GM12872 (cell line): ENCODE measurements around the gene SLC25A42.

Experiments used
- TF ChIP-seq, protein P1 (sequence below): IDR thresholded peaks from 3 replicates; pipeline ENCODE4 v1.5.1; 2011; ENCODE audit warnings: low read depth, mild to moderate bottlenecking, low read length, moderate library complexity; ENCODE audit not compliant: insufficient read depth

SLC25A42 gene

DNA sequence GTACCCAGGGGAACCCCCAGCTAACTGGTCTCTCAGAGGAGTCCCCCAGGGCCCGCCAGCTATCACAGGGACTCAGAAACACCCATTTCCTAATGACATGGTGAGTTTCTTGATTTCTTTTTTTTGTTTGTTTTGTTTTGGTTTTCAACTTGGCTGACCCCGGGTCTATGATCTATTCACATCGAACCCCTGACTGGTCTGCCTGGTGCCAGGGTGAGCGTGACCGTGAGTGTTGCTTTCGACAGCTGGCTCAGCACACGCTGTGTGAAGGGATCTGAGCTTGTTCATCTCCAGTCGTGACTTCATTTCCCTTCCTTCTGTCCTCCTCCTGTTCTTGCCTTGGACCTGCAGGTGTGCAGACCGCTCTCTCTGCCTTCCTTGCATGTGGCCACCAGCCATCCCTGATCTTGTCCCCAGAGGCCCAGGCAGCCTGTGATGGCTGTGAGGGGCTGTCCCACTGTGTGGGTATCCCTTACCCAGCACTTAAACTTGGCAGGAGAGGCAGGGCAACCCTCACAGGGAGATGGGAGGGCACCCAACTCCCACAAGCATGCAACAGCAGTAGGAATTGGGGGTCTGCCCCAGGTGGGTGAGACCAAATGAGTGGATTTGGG, 48.3 kb downstream of the SLC25A42 start:
- TF ChIP-seq, protein P1, sequence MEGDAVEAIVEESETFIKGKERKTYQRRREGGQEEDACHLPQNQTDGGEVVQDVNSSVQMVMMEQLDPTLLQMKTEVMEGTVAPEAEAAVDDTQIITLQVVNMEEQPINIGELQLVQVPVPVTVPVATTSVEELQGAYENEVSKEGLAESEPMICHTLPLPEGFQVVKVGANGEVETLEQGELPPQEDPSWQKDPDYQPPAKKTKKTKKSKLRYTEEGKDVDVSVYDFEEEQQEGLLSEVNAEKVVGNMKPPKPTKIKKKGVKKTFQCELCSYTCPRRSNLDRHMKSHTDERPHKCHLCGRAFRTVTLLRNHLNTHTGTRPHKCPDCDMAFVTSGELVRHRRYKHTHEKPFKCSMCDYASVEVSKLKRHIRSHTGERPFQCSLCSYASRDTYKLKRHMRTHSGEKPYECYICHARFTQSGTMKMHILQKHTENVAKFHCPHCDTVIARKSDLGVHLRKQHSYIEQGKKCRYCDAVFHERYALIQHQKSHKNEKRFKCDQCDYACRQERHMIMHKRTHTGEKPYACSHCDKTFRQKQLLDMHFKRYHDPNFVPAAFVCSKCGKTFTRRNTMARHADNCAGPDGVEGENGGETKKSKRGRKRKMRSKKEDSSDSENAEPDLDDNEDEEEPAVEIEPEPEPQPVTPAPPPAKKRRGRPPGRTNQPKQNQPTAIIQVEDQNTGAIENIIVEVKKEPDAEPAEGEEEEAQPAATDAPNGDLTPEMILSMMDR, result no peak

DNA sequence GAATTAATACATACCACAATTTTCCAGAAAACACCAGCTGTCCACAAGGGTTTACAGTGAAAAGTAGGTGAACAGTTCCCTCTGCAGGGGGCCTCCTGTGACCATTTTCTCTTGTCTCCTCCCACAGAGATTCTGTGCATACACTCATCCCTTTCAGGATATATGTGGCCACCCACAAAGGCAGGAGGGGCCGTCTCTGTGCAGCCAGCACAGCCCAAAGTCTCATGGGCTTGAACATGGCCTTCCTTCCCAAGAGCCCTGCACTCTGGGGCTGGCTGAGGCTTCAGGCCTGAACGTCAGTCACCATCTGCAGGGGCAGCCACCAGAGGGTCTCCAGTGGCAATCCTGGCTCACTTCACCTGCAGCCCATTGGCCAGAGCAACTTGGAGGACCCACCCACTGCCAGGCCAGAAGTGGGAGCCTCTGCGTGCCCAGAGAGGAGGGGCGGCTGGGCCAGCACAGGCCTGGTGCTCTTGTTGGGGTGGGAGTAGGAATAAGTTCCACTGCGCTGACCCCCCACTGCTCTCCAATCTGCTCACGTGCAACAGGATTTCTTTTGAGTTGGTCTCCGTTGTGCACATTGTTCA, 49.3 kb downstream of the SLC25A42 start:
- TF ChIP-seq, protein P1, result no peak

DNA sequence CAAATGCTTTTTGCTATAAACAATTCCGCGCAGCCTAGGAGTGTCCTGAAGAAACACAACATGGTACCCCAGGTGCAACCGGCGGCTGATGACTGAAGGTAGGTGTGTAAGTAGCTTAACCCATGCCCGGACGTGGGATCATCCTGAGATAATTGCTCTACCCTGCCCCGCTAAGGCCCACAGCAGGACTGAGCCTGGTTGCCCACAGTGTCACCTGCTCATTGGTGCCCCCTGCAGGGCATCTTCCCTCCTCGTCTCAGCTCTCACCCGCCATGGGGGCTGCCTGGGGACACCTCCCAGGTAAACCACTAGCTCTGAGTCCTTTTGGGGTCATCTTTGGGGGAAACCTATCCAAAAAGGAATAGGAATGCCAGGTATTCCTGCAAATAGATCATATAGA, 52.2 kb downstream of the SLC25A42 start:
- TF ChIP-seq, protein P1, result peak; percentile 91

DNA sequence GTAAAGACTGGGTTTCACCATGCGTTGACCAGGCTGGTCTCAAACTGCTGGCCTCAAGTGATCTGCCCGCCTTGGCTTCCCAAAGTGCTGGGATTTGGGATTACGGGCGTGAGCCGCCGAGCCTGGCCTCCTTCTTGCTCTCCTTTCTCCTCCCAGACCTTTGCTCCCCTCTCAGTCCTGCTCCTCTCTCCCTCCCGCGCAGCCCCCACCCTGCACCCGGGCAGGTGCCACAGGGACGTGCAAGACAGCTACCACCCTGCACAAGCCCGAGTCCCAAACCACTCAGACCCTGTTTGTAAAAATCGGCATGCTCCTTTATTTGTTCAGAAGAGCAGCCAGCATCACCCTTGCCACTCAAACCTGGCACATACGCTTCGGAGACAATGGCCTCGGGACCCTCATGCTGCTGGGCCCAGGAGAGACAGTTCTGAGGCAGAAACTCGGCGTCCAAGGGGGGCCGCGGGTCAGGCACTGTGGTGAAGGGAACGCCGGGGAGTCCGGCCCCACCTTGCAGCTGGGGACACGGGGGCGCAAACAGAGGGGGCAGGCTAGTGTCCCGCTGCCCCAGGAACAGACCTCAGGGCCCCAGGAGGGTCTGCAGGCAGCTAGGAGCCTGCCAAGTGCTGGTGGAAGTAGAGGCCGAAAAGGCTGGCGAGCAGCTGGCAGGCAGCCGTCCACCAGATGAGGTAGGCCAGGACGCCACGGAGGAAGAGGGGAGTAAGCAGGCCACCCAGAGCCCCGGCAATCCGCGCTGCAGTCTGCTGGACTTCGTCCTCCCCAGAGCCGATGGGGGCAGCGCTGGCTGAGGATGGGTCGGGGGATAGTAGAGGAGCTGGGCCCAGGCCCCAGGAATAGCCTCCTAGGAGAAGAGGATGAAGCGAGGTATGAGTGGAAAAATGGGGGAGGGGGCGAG, 55.8 kb downstream of the SLC25A42 start:
- TF ChIP-seq, protein P1, result no peak

DNA sequence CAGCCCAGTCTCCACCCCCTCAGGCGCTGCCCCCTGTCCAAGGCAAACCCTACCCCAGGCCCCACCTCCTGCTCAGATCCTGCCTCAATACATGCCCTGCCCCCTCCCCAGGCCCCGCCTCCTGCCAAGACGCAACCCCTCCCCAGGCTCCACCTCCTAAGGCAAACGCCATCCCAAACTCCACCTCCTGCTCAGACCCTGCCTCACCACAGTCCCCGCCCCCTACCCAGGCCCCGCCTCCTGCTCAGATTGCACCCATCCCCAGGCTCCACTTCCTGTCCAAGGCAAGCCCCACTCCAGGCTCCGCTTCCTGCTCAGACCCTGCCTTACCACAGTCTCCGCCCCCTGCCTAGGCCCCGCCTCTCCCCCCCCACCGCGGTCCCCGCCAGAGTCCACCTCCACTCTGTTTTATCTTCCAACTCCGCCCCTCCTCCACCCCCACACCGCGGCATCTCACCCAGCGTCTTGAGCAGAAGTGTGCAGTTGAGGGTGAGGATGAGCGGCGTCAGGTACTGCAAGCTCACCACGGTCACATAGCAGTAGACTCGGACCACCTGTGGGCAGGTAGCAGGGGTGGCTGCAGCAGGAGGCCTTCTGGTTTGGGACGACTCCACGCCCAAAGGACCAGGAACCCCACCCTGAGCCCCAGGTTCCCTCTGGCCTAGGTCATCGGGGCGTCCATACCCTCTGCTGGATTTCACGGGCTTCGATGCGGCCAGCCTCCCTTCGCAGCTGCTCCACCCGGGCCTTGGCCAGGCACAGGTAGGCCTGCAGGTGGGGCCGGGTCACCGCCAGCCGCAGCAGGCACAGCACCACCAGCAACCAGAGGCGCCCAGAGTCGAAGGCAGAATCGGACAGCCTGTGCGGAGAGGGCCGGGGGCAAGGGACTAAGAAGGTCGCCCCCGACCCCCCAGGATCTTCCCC, 56.8 kb downstream of the SLC25A42 start:
- TF ChIP-seq, protein P1, result no peak

DNA sequence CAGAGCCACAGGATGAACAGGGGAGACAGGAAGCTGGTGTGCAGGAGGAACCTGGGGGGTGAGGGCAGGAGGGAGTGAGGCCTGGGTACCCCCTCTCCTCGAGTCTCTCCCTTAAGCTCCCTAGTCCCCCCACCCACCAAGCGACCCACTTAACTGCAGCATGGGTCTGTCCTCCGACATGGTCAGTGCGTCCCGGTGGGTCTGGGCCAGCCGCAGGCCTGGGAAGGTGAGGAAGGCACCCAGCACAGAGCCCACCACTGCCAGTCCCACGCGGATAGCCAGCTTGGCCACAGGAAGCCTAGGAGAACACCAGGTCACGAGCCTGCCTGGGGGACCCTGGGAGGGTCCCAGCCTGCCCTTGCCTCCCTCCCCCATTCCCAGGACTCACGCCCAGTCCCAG, 57.6 kb downstream of the SLC25A42 start:
- TF ChIP-seq, protein P1, result no peak
